HepG2 (cell line): ENCODE results near the gene UBA6.

Source experiments
- CTCF ChIP-seq: sonication (generic); formaldehyde crosslinking; IDR thresholded peaks from 2 replicates; pipeline ENCODE4 v1.5.0; 2020; ENCODE audit warnings: mild to moderate bottlenecking, missing genetic modification reagents, moderate library complexity
- EZH2 ChIP-seq: conservative IDR thresholded peaks from 2 replicates; pipeline ENCODE4 v1.6.1; 2012; ENCODE audit warnings: mild to moderate bottlenecking, low read depth, low read length, moderate library complexity
- ZBTB37 ChIP-seq: sonication (generic); formaldehyde crosslinking; IDR thresholded peaks from 2 replicates; pipeline ENCODE4 v1.4.0; 2020; ENCODE audit warnings: mild to moderate bottlenecking, missing genetic modification reagents
- ZNF710 ChIP-seq: sonication (generic); formaldehyde crosslinking; IDR thresholded peaks from 2 replicates; pipeline ENCODE4 v1.5.0; 2020; ENCODE audit warnings: mild to moderate bottlenecking, missing genetic modification reagents, borderline replicate concordance

GRCh38 chr4:67638136-67638535 is 62.8 kb downstream of the UBA6 start:
- TF ChIP-seq ZNF710 (CRISPR knock-in tag) (no peak), ZBTB37 (CRISPR knock-in tag) (no peak), CTCF (CRISPR knock-in tag) (no peak), EZH2 (no peak)
